Activated CD4-positive, alpha-beta T cell treated with anti-CD3 and anti-CD28 coated beads, Interleukin-2, amount 50 U/mL, for 48 hours (primary cell): ENCODE data around the gene CPT1A.
A peak's percentile ranks its signal among the peaks of the same experiment; 100 is the strongest.

ENCODE experiments used
- DNase-seq, 2 experiments: peaks; one replicate each; pipeline ENCODE4 v3.0.0-alpha.2; 2020

The CPT1A gene

DNA sequence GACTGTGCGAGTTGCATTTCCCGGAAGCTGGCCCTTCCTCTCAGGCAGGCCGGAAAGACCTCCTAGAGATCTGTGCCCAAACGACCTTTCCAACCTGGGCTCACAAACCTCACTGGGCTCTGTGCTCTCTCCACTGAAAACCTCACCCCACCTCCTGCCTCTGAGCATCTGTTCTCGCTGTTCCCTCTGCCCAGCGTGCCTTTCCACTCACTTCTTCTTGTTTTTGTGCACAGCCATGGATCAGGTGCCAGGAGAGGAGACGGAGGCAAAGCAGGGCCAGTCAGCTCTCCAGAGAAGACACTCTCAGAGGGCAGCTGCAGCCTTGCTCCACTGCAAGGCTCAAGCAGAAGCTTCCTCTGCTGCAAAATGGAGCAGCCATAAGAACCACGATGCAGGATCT is 10.9 kb upstream of the CPT1A start:
- no peak for DNase-seq

DNA sequence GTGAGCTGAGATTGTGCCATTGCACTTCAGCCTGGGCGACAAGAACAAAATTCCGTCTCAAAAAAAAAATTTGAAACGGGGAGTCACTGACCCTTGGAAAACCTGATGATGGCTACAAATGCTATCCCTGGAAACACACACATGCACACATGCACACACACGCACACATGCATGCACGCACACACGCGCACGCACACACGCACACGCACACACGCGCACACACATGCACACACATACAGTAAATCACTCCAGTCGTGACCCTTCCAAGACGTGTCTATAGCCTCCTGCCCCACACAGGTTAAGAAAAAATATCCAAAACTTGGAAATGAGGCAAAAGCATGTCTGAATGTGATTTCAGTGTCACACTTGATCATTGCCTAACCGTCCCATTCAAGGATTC is 6.7 kb upstream of the CPT1A start:
- no peak for DNase-seq

DNA sequence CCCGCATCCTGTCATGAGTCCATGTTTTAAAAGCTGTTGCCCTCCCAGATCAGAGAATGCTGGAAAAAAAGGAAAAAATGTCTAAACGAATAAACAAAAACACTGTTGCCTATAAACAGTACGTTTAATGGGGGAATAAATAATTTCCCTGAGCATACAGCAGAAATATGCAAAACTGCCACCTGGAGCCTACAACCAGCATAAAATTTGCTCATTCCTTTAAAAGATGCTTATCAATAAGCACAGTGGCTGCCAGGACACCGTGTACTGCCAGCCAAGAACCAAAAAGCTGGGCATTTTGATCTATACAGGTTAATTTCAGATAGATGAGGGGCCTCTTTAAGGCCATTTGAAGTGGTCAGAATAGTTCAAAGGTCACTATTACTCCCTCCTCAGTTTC is 5.7 kb upstream of the CPT1A start:
- DNase-seq: no peak

DNA sequence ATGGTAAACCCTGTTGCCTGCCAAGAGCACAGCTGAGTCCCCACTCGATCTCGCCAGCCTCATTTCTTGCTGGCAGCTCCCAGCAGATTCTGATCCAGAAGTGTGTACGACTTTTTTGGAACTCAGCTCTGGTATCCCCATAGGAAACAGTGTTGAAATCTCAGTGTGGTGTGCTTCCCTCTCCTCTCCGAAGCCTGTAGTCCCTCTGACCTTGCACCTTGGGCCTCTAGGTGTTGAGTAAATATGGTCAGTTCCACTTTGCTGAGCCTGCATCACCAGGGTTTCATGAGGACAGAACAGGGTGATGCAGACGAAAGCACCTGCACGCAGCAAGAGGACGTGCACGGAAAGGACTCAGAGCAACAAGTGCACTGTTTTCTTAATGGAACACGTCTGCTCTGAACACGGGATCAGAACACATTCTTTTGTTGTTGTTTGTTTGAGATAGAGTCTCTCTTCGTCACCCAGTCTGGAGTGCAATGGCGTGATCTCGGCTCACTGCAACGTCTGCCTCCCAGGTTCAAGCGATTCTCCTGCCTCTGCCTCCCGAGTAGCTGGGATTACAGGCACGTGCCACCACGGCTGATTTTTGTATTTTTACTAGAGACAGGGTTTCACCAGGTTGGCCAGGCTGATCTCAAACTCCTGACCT is 3.8 kb upstream of the CPT1A start:
- DNase-seq: no peak

DNA sequence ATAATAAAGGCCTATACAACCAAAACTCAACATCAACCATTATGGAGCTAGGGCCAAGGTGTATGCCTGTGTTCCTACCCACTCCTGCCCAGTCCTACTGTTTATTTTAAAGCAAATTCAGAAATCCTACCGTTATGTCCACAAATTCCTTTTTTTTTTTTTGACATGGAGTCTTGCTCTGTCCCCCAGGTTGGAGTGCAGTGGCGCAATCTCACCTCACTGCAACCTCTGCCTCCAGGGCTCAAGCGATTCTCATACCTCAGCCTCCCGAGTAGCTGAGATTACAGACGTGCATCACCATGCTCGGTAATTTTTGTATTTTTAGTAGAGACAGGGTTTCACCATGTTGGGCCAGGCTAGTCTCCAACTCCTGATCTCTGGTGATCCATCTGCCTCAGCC is 3.1 kb upstream of the CPT1A start:
- no peak for DNase-seq

DNA sequence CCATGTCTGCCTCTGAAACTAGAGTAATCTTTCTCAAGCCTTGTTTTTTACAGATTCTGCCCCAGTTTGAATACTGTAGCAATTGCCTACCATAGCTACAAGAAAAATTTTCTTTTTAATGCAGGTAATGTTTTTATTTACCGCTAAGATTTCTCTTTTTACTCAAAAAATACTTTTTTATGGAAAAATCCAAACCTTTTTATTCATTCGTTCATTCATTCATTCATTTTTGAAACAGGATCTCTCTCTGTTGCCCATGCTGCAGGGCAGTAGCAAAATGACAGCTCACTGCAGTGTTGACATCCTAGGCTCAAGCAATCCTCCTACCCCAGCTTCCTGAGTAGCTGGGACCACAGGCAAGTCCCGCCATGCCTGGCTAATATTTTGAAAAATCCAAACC is 2.7 kb upstream of the CPT1A start:
- no peak for DNase-seq

DNA sequence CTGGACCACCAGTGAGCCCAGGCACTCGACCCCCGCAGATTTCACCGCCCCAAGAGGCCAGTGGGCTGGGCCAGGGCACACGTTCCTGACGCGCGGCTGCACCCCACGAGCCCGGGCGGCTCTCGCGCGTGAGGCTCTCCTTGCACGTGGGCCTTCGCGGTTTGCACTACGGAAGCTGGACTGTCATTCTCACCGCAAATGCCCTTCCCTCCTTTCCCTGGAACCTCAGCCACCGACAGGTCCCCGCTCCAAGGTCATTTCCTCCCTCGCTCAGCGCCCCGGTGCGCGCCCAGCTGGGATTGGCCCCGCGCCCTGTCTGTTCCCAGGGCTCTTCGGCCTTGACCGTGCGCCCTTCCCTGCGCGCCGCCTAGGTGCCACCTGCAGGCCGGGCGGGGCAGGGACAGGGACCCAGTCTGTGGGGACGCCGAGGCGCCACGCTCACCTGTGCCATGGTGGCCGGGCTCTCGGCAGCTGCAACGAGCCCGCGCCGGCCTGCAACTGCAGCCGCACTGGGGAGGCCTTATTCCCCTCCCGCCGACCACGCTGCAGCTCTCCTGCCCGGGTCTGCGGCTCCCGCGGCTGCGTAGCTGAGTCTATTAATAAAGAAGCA is 2.1 kb upstream of the CPT1A start:
- DNase-seq: peak; percentile 78 to 83

DNA sequence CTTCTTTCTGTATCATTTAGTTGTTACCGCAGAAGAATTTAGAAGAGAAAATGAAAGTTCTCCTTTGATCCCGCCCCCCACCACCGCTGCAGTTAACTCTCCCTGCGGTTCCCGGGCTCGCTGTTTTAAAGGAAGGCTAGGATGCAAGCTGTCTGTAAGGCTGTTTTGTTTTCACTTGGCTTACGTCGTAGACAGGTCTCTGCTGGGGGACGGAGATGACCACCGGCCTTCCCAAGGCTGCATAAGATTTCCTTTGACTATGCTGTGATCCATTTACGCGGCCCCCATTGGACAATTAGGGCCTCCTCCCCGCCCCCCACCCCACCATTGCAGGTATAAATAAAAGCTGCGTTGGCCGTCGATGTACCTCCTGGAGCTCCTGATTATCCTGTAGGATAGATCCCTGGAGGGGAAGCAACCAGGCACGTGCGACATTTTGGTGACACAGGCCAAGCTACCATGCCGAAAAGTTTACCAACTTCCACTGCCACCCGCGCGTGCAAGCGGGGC is 1.4 kb upstream of the CPT1A start:
- DNase-seq: peak; percentile 62 to 70

DNA sequence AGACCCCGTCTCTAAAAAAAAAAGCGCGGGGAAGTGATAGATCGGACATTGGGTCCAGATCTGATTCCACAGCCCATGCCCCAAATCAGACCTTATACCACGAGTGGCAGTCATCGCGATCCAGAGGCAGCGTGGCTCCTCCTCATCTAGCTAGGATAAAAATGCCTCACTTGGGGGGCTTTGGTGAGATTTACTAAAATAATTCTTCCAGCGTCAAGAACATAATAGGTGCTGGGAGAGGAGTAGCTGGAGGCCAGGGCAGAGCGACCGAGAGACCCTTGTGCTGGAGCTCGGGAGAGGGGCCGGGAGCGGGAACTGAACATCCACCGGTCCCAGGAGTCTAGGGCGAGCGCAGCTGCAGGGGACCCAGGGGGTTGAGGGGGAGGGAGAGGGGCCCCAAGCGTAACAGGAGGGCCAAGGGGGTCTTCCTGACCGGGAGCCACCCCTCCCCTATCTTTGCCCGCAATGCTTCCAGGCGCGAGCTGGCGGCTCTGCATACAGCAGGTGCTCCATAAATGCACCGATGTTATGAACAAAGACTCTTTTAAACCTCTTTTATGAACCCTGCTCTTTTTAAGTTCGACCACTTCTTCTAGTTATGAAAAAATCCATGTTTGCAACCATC is 823 bp upstream of the CPT1A start:
- DNase-seq: peak; percentile 5 to 7

DNA sequence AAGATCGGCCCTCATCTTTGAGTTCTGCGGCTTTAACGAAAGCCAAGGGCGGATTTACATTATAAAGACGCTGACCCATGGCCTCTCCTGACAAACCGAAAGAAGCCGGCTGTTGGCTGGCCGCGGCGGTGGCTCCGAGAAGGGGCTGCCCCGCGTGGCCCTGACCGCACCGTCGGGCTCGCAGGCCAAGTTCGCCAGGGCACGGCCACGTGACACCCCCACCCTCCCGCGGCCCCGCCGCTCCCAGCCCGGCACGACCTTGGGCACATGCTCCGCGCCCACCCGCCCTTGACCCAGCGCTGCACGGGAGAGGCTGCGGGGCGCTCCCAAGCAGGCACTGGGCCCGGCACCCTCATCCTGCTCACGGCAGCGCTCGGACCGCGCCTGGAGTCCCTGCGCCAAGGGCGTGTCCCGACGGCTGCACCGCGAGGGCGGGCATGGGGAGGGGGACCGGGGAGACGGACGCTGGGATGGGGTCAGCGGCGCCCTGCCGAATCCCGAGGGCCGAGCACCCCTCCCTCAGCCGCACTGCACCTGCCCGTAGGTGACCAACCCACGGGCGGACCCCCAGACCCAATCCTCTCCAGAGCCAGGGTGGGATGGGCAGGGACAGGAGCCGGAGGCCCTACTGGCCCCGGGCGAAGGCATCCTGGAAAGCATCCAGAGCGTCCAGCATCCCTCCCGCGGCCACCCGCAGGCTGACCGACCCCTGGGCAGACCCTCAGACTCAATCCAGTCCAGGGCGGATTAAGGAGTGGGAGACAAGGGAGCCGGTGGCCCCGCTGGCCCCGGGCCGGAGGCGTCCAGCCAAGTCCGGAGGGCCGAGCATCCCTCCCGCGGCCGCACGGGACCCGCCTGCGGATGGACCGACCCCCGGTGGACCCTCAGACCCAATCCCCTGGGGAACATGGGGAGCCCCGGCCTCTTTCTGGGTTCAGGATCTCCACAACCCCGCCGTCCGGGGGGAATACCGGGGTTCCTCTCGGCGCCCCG is 759 bp downstream of the CPT1A start:
- peak; percentile 34 to 46 for DNase-seq

DNA sequence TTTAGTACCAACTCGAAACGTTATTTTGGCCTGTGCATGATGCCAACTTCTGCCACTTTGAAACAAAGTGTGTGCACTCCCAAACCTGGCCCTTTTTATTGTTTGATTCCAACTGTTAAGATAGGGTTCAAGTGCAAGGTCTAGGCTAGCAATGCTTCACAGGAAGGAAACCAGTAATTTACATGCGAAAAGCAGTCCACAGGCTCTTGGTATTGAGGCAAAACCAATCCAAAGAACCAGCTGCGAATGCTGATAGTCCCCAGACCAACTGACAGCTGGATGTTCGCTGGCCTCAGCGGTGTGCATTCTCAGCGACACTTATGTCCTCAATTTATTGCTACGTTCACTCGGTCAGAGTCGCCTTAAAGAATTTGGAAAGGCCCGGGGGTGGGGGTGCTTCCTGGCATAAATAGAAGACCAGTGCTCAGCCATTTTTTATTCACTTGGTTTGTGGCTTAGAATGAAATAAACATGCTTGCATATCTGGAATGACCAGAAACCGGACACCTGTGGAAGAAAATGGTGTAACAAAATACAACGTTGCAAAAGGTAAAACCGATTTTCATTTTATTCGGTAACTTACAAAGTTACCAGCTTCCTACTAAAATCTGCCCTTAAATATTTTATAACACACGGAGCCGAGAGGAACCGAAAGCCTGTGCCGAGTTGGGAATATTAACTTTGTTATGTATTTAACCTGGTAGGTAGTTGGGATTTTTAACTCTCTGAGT is 1.6 kb downstream of the CPT1A start:
- peak; percentile 10 to 17 for DNase-seq

DNA sequence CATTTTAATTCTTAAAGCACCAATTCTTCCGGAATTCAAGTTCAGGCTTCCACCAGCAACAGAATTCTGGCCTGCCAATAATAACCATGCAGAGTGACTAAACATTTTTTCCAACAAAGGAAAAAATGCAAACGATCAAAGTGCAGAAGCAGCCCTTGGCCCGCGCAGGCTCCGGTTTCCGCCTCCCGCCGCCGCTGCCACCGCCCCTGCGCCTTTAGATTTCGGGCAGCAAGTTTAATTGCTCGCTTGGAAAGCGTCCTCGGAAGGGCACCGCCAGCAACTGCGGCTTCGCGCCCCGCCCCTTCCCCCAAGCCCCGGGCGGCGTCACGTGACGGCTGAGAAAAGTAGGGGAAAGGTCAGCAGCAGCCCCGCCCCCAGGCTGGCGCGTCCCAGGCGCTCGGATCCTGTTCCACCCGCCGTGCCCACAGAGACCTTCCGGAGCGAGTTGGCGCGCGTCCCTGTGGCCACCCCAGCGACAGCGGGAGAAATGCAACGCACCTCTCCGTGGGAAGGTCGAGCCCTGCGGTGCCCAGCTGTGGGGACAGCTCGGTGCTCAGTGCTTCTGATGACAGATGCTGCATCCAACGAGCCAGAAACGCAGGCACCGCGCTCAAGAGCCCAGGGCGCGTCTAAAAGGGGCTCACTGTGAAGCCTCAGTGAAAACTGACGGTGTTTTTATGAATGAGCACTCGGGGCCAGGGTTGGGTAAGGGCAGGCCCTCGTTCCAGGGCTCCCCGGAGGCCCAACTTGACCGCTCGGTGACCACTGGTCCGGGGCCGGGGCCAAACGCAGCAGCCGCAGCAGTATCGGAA is 2.5 kb downstream of the CPT1A start:
- peak; percentile 97 for DNase-seq

DNA sequence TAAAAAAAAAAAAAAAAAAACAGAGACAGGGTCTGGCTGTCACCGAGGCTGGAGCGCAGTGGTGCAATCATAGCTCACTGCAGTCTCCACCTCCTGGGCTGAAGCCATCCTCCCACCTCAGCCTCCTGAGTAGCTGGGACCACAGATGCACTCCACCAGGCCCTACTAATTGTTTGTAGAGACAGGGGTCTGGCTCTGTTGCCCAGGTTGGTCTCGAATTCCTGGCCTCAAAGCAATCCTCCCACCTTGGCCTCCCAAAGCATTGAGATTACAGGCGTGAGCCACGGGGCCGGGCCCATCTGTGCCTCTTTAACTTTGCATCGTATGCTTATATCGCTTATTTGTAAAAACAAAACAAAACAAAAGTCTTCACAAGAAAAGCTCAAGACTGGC is 3.1 kb downstream of the CPT1A start:
- DNase-seq: peak; percentile 27 to 44

DNA sequence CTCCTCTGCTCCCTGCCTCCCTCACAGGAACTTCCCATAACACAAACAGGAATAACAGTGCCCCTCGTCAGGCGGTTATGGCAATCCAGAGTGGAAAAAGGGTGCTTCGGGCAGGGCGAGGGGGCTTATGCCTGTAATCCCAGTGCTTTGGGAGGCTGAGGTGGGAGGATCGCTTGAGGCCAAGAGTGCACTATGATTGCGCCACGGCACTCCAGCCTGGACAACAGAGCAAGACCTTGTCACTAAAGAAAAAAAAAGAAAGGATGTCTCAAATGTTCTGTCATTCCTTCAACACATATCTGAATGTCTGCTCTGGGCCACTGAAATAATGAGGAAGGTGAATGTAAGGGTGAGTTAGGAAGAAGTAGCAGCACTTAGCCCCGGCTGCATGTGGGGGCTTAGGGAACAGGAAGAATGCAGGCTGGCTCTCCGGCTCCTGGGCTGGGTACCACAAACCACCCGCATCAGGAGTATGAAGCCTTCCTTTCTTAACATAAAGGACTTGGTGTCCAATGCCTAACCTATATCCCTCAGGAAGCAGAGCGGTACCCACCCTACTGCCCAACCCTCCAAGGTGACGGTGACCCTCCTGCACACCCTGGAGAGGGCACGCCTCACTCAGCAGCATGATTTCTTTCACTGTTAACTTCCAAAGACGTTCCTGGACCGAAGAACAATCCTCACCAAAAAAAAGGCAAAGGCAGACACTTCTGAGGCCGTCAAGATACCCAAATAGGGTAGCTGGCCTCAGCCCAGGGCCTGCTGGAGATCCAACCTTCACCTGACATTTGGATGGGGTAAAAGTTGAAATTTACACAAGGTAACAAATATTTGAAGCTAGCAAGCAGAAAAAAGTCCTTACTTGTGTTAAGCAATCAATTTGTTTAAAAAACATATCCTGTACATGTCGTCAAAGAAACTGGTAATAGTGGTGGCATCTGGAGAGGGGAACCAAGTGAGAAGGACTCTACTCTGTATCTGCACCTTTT is 3.8 kb downstream of the CPT1A start:
- no peak for DNase-seq

DNA sequence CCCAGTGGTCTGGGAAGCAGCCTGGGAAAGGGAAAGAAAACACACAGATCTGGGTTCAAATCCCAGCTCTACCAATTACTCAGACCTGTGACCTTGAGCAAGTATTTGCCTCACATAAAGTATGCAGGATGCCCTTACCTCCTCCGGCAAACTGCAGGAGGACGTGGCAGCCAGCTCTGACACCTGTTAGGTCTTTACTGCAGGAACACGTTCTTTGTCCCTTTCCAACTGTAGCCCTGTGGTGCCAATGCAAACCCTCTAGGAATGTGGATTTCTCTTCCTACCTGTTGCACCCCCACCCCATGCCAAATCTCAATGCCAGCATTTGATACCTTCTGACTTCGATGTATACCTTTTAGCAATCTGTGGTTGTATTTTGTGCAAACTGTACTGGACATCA is 6.0 kb downstream of the CPT1A start:
- DNase-seq: no peak

DNA sequence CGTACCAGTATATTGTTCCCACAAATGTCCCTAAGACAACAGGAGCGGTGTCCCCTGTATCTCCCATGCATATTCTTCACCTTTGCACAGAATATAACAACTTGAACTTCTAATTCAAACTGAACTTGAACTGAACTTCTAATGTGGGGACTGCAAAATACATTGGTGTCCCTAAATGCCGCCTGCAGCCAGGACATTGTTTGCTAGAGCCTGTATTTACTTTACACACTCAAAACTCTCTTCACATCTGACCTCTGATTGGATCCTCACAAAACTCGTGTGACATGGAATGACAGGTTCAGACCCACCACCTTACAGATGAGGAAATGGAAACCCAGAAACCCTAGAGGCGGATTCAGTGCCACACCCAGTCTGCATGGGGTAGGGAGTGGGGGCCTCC is 6.4 kb downstream of the CPT1A start:
- DNase-seq: no peak

DNA sequence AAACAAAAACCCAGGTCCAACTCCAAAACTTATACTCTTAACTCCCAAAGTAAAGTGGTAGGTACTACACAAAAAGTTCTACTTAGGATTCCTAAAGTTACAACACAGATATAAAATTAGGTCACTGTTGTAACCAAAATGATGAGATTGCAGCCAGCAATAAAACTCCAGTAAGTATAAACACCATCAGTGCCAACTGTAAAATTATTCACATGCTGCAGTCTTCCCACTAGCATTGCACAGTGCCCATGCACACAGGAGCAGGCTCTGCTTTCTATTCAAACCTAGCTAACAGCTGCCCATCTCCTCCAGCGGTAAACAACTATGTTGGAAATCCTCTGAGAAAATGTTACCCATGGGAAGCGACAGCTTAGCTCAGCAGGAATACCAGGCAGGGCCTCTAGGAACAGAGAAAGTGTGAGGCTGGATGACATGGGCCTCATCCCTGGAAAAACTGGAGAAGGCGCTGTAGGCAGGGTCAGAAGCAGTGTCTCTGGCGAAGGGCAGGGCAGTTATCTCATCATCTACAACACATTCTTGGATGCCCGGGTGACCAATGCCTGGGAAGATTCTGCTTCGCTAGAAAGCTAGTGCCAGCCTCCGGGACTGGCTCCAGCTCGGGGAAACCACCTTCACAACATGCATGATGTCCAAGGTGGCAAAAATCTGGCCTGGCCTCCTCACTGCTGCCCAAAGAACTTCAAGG is 9.1 kb downstream of the CPT1A start:
- DNase-seq: no peak

DNA sequence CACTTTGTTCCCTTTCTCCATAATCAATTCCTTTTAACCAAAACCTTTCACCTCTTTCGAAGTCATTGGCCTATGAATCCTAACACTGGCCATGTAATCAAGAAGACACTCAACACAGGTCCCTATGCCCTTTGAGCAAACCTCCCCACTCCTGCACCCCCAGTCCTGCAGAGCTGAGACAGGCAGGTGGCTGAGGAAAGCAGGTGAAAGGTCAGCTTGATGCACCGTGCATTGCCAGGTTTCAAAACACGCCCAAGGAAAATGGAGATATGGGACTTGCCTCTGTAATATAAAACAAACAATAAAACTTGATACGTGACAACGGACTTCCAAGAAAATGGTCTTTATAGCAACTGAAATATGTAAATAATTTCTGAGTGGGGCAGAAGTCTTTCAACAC is 10.6 kb downstream of the CPT1A start:
- no peak for DNase-seq

DNA sequence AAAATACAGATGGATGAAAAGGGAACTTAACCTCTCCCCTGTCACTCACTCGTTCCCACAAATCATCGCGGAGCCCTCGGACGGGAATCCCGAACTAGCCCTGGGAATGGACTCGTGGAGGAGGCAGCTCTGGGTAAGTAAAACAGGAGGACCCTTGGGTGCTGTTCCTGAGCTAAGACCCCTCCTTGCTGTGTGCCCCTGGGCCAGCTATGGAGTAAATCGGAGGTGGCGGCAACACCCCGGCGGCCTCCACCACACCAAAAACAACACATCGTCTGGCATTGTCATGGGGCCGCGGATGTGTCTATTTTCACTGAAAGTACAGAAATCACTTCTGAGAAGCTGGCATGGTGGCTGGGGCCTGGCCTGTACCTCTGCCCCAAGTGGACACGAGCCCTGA is 12.1 kb downstream of the CPT1A start:
- DNase-seq: no peak

DNA sequence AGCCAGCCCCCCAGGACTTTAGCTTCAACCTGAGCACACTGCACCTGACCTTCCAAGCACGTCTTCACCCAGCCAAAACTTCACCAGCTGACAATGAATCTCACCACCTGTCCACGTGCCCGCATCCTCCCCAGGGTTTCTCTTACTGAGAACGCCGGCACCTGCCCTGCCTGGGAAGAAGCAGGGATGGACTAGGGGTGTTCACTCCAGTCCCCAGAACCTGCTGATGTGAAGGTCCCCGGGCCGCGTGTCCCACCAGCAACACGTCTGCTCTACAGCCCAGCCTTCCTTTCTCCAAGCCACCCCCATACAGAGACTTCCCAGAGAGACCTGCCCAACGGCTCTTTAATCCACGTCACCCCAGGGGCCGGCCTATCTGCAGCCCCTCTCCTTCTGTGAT is 12.8 kb downstream of the CPT1A start:
- DNase-seq: no peak
